Upper lobe of left lung (tissue), 4 donors: Measurements from ENCODE around the gene FPGS.

Experiments
- POLR2A ChIP-seq, 4 donors: fragments of 450-650 bp; IDR thresholded peaks; one replicate each; pipeline ENCODE4 v1.5.1; 2016 to 2017; ENCODE audit warnings: antibody characterized with exemption in 4 of 4, mild to moderate bottlenecking in 2 of 4
- POLR2AphosphoS5 ChIP-seq, 2 donors: sonication (generic); formaldehyde crosslinking; IDR thresholded peaks; one replicate each; pipeline ENCODE4 v1.5.1; 2017; ENCODE audit warnings: antibody characterized with exemption in 2 of 2
- TF ChIP-seq, protein P1 (sequence below), 6 experiments: fragments of 450-650 bp in 4 of 6; fragments of 200-600 bp in 2 of 6; sonication (generic) in 2 of 6; IDR thresholded peaks; one replicate each; pipeline ENCODE4 v1.5.1; 2016 to 2019; ENCODE audit warnings: antibody characterized with exemption in 6 of 6

DNA sequence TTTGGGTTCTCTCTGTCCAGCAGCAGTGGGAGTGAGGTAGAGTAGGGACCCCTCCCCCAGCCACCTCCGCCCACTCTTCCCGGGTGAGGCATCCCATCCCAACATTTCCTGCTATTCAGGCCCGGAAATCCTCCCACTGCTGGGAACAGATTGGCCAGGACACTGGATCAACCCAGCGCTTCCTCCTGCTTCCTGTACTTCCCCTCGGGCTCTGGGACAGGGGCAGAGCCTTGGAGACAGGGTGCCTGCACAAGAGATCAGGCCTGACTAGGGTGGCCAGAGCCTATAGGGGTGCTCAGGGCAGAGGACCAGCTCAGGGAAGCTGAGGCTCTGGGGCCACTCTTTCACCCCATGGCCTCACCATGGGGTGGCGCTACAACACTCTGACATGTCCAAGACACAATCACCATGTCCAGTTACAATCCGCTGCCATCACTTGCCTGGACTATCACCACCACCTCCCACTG is 38.7 kb upstream of the FPGS start:
- TF ChIP-seq POLR2A (IDR thresholded peaks at IDR 0.05): peak in 2 of 4 donors; percentile 36 to 46
- TF ChIP-seq, protein P1, sequence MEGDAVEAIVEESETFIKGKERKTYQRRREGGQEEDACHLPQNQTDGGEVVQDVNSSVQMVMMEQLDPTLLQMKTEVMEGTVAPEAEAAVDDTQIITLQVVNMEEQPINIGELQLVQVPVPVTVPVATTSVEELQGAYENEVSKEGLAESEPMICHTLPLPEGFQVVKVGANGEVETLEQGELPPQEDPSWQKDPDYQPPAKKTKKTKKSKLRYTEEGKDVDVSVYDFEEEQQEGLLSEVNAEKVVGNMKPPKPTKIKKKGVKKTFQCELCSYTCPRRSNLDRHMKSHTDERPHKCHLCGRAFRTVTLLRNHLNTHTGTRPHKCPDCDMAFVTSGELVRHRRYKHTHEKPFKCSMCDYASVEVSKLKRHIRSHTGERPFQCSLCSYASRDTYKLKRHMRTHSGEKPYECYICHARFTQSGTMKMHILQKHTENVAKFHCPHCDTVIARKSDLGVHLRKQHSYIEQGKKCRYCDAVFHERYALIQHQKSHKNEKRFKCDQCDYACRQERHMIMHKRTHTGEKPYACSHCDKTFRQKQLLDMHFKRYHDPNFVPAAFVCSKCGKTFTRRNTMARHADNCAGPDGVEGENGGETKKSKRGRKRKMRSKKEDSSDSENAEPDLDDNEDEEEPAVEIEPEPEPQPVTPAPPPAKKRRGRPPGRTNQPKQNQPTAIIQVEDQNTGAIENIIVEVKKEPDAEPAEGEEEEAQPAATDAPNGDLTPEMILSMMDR (IDR thresholded peaks at IDR 0.05): peak; percentile 52 to 78 (median 68)
- peak; percentile 95 to 99 for TF ChIP-seq POLR2AphosphoS5 (IDR thresholded peaks at IDR 0.05)
